ENCODE data around the gene KCNQ1.

Gene KCNQ1

DNA sequence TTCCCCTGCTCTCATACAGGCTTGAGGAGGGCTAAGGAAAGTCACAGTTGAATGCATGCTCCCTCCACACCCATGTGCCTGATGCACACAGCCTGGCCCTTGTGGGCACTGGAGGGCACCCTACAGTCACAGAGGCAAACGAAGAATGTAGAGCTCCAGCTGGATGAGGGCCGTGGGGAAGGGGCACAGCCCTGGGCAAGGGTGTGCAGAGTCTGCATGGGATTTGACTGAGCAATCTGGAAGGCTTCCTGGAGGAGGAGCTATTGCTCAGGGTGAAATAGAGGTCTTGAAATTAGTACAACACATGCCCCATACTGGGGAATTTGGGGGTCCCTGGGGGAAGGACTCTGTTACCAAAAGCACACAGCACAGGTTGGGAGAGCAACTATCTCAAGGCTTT lies 64.0 kb downstream of the KCNQ1 start:
- DNase-seq (ENCODE audit: low read depth, low spot score), result no peak

DNA sequence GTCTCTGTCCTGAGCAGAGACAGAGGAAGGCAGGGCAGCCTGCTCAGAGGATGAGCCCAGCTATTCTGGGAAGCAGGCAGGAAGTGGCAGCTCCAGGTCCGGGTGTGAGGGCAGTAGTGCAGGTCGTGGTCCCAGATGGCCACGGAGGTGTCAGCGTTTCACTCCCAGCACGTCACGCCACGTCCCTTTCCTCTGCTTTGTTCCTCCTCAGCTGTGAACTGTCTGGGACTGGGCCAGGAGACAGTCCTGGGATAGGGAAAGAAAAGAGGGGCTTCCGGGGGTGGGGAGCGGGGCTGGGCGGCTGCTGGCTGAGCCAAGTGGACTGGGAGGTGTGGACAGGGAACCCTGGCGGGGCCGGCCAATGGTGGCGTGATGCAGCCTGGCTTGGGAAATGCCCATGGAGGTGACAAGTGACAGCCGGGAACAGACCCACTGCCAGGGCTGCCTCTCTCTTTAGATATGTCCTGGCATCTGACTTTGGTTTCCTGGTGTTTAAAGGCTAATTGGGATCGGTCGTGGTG lies 64.7 kb downstream of the KCNQ1 start:
- no peak for DNase-seq (ENCODE audit: low read depth, low spot score)

GRCh38 chr11:2510626-2511402 lies 66.0 kb downstream of the KCNQ1 start:
- DNase-seq (ENCODE audit: low read depth, low spot score), result no peak

DNA sequence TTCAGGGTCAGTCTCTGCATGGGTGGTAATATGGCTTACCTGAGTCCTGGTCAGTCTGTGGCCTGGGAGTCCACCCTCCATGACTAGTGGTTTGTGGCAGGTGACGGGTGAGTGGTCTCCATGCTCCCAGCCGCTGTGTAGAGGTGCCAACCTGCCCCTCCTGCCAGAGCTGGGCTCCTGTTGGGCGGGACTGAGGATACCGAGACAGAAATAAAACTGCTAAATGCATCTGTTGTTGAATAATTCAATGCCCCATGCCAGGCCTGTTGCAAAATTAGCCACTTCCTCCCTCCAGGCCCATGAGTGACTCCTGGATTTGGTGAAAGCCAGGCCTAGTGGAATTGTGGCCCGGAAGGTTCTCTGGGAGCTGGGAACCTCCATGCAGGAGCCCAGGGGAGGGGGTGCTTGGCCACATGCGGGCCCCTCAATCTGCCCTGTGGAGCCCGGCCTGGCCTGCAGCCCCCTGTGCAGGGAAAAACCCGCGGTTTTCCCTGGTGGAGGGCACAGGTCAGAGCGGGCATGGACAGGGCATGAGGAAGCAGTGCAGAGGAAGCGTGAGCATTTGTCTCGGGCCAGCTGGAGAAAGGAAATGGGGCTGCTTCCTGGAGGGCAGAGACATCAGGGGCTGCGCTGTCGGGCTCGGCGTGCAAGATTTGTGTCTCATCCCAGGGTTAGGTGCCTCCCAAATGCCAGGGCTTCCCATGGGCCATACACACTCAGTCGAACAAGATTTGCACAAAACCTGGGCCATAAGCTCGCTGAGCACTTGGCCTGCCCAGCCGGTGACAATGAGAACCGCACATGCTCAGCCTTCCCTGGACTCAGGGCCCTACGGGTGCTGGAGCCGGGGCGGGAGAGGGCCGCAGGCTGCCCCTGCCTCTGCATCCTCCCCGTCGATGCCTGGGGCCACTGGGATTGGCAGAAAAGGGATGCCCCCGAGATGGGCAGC lies 66.9 kb downstream of the KCNQ1 start:
- DNase-seq (ENCODE audit: low read depth, low spot score), result no peak

- no peak for DNase-seq (ENCODE audit: low read depth, low spot score)
Measured at GRCh38 chr11:2512431-2513407, 67.9 kb downstream of the KCNQ1 start.

DNA sequence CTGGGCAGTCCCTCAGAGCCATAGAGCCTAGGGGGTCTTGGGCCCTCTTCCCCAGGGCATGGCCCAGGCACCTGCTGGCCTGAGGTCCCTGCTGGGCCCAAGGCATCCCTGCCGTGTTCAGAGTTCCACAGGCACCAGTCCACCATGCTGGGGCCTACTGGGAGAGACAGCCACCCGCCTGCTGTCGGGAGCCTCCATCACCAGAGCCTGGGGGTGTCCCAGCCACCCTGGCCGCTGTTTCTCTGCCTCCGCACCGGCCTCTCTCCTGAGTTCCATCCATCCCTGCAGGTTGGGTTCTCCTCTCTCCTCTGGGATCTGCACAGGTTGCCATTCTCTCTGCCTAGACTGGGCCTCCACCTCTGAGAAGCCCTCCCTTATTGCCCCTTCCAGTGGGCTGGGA lies 68.6 kb downstream of the KCNQ1 start:
- no peak for DNase-seq (ENCODE audit: low read depth, low spot score)

DNA sequence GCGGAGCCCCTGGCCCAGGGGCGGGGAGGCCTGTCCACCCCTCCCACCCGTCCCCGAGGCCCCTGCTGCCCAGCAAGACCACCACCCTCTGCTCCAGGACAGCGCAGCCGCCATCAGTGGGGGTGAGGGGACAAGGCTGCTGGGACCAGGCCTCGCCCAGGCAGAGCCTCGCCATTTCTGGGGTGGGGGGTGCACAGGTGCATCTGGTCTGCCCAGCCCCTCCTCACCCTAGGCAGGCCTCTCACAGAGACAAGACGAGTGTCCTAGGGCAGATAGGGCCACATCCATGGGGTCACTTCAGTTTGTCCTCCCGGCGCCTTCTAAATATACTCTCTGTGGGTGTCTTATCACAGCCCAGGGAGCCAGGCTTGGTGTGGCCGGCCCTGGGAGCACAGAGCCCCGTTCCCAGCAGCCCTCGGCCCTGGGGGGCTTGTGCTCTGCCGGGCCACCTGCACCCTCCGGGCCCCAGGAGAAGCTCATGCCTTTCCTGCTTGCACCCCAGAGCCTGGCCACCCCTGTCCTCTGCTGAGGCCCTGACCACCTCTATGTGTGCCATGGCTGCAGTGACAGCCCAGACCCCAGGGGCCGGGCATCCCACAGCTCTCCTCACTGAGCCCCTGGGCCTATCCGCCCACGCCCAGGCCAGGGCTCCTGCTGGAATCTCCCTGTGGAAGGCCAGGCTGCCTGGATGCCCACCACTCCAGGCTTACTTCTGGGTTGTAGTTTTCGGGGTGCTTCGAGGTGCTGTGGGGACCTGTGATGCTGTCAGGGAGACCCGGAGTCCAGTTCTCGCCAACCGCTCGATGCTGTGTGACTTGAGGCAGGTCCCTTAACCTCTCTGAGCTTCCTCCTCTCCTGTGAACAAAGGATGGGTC lies 70.8 kb downstream of the KCNQ1 start:
- no peak for DNase-seq (ENCODE audit: low read depth, low spot score)

GRCh38 chr11:2516276-2517015 lies 71.6 kb downstream of the KCNQ1 start:
- no peak for DNase-seq (ENCODE audit: low read depth, low spot score)

GRCh38 chr11:2517016-2517385 lies 72.2 kb downstream of the KCNQ1 start:
- DNase-seq (ENCODE audit: low read depth, low spot score), result no peak

DNA sequence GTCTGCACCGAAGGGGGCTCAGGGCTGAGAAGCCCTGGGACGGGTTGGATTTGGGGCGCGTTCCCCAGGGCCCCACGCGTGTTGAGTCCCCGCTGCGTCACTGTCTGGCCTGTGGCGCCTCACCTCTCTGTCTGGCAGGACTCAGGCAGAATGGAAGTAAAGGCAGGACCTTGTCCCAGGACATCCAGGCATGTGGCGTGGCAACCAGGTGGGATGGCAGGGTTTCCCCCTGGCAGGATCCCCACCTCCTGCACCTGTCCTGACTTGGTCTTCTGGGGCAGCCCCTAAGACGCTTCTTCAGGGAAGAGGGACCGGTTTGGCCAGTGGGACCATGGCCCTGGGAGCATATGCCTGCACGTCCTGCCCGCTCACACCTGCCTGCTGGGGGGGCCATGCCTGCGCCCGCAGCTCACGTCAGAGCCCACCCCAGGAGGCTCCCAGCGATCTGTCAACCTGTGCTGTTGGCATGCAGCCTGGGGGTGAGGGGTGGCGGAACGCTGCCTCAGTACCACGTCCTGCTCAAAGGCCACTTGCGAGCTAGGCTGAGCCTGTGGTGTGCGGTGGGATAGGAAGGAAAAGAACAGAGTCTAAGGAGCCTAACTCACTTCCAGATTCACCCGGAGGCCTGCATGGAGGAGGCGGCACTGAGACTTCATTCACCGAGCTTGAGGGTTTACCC lies 72.7 kb downstream of the KCNQ1 start:
- no peak for DNase-seq (ENCODE audit: low read depth, low spot score)

- no peak for DNase-seq (ENCODE audit: low read depth, low spot score)
Measured at GRCh38 chr11:2518111-2518982, 73.5 kb downstream of the KCNQ1 start.

GRCh38 chr11:2518983-2519340 lies 74.2 kb downstream of the KCNQ1 start:
- no peak for DNase-seq (ENCODE audit: low read depth, low spot score)

GRCh38 chr11:2519517-2519861 lies 74.7 kb downstream of the KCNQ1 start:
- DNase-seq (ENCODE audit: low read depth, low spot score), result no peak

DNA sequence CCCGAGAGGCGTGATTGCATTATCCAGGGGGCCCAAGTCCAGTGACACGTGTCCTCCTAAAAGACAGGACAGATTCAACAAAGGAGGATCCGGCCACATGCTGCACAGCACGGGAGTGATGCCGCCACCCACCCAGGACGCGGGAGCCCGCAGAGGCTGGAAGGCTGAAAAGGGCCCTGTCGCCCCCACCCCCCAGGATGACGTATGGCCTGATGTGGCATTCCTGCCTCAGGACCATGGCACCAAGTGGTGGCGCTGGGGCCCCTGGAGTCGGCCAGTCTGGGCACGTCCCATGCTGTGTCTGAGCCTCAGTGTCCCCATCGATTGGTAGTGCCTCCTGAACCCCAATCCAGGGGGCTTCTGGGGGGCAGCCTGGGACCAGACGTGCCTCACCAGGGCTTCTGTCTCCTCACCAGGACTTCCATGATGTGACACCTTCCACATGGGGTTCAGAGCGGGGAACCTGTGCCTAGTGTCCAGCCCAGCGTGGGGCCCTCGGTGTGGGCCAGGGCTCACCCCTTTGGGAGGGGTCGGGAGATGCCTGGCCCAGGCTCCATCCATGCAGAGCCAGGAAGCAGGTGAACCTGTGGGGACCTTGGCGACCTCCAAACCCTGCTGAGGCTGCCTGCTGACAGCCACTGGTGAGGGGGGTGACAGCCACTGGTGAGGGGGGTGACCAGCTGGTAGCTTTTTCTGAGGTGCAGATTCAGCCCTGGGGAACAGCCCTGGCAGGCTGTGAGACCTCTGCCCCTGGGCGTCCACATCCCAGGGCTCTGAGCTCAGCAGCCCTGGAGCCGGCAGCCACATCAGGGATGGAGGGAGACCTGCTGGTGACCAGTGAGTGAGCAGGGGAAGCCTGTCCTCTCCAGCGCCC lies 75.3 kb downstream of the KCNQ1 start:
- DNase-seq (ENCODE audit: low read depth, low spot score), result no peak

GRCh38 chr11:2520736-2521035 lies 75.9 kb downstream of the KCNQ1 start:
- DNase-seq (ENCODE audit: low read depth, low spot score), result no peak

- DNase-seq (ENCODE audit: low read depth, low spot score), result no peak
Measured at GRCh38 chr11:2521081-2521732, 76.4 kb downstream of the KCNQ1 start.

All from activated naive CD8-positive, alpha-beta T cell treated with anti-CD3 and anti-CD28 coated beads, Interleukin-2, amount 50 U/mL, for 16 hours (primary cell).